Activated CD4-positive, alpha-beta T cell treated with anti-CD3 and anti-CD28 coated beads, Interleukin-10, Interleukin-2, amounts not matched to agents 100 ng/mL and 50 ng/mL, durations not matched to agents 16 hours and 8 hours (primary cell): ENCODE results near the gene TCAF1.
"Not testable (repeated sequence)": the region's sequence is repeated elsewhere in the genome, so short reads cannot be mapped to it uniquely, and the experiment has no call there.

ENCODE experiments used
- DNase-seq: peaks from one replicate; pipeline ENCODE4 v3.0.0-alpha.2; 2020

Gene TCAF1

GRCh38 chr7:143850682-143851081, 51.3 kb downstream of the TCAF1 start:
- DNase-seq, result no peak

DNA sequence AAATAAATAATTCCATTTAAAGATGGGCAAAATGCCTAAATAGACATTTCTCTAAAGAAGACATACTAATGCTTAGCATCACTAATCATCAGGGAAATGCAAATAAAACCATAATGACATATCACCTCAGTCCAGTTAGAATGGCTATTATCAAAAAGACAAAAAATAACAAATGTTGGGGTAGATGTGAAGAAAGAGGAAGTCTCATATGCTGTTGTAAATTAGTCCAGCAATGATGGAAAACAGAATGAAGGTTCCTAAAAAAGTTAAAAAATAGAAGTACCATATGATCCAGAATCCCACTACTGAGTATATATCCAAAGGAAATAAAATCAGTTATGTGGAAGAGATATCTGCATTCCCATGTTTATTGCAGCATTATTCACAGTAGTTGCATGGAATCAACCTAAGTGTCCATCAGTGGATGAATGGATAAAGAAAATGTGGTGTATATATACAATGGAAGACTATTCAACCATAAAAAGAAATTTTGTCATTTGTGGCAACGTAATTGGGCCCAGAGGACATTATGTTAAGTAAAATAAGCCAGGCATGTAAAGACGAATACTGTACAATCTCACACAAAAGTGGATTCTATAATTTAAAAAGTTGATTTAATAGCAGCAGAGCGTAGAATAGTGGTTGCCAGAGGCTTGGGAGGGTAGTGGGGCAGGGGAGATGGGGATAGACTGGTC, 52.0 kb downstream of the TCAF1 start:
- no peak for DNase-seq

DNA sequence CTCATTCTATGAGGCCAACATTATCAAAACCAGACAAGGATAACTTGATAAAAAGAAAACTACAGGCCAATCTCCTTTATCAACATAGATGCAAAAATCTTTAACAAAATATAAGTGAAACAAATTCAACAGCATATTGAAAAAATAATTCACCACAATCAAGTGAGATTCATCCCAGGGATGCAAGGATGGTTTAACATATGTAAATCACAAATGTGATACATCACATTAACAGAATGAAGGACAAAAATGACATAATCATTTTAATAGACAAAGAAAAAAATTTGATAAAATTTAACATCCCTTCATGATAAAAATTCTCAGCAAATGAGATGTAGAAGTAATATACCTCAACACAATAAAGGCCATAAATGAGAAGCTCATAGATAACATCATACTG, 53.8 kb downstream of the TCAF1 start:
- no peak for DNase-seq

DNA sequence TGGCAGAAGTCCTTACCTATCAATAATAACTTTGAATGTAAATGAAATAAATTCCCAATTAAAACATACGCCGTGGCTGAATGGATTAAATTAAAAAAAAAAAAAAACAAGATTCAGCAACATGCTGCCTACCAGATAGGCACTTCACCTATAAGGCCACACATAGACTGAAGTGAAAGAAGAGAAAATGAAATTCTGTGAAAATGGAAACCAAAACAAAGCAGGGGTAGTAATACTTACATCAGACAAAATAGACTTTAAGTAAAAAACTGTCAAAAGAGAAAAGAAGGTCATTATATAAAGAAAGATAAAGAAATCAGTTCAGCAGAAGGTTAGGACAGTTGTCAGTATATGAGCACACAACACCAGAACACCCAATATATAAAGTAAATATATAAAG, 55.3 kb downstream of the TCAF1 start:
- no peak for DNase-seq

- not testable (repeated sequence) for DNase-seq
Observed at GRCh38 chr7:143841696-143842095, 60.3 kb downstream of the TCAF1 start.

- not testable (repeated sequence) for DNase-seq
Observed at GRCh38 chr7:143840062-143840461, 61.9 kb downstream of the TCAF1 start.

DNA sequence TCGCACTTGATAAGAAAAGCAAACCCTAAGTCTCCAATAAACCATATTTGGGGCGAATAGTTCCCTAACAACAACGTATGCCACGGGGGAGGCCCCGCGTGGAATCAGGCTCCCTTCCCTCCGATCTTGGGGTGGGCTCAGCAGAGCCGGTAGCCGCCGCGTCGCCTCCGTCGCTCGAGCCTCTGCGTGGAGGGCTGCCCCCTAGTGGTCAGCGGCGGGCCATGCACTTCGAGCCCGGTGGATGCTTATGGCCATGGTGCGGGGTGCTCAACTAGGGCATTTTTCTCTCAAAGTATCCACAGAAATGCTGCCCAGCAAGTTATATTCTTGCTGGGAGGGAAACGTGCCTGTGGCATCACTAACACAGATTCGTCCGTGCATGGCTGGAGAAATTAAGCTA, 64.8 kb downstream of the TCAF1 start:
- DNase-seq, result peak; percentile 94

GRCh38 chr7:143836622-143837021, 65.4 kb downstream of the TCAF1 start:
- peak; percentile 96 for DNase-seq

GRCh38 chr7:143836088-143836487, 65.9 kb downstream of the TCAF1 start:
- not testable (repeated sequence) for DNase-seq

DNA sequence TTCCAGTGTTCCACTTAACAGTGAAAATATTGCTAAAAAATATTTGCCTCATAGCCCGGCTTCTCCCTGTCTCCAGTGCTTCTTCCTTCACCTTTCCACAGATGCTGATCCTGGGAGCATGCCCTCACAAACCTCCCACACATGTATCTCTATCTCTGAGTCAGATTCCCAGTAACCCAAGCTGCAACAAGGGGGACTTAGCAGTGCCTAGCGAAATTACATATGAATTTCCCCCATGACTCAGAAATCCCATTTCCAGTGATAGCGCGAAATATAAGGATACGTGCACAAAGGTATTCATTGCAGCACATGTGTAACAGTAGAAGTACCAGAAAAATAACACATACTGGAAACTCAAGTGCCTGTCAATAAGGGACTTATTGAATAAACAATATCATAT, 75.4 kb downstream of the TCAF1 start:
- not testable (repeated sequence) for DNase-seq

DNA sequence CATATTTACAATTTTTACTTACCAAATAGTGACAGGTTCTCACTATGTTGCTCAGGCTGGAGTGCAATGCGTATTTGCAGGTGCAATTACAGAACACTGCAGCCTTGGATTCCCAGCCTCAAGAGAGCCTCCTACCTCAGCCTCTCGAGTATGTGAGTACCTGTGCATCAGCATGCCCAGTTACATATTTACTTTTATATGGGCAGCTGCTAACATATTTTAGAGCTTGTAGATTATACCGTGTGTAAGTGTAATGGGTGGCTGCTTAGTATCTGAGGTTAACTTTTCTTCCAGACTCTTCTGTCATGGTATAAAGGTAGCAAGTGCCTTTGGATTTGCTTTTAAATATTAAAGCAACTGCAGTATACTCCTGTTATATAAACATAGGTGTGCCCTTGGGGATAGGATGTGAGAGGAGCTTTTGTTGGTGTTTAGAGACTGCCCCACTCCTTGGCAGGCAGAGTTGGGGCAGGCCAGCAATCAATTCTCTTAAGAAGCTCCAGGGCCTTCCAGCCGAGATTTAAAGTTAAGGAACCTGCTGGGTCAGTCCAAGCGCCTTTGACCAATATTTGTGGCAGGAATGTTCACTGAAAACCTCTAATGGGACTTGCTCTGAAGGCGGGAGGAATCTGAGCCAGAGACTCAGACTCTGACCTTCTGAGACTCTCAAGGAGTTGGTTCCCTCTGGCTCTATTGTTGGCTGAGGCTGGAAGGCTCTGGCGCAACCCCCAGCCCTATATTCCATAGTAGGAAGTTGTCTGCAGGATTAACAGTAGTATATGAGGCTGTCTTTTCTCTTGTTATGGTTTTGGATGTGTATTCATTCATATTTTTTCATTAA, 77.5 kb downstream of the TCAF1 start:
- not testable (repeated sequence) for DNase-seq

- DNase-seq, result not testable (repeated sequence)
Observed at GRCh38 chr7:143823634-143824294, 78.2 kb downstream of the TCAF1 start.

DNA sequence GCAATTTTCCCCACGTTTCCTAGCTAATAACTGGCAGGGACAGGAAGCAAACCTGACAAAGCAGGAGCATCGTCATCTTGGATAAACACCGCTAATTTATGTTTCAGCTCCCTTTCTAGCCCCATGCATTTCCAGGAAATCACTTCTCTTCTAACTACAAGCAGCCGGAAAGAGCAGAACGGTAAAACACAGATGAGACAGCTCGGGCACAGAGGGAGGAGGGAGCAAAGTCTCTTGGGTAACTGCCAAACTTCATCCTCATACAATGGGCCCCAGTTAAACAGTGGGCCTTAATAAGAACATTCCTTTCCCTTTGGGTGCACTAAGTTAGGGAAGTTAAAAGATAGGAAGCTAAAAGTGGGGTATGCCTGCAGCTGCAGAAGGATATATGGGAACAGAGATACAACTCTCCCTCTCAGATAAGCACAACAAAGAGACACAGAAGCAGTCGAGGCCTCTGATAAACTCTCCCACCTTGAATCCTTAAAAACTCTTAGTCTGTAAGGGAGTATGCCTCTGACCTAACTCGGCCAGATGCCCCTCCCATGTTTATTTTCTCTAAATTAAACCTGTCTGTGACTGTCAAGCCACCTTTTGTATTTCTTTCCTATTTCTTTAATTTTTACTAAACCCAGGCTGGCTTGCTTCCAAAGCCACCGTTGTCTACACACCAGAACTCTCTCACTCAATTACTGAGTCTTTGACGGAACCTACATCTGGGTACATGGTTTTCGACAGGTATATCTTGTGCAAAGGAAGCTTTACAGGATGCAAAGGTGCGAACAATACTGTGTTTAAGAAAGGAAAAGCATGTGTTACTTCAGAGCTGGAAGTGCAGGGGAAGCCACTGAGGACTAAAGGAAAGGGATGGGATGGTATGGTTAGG, 80.3 kb downstream of the TCAF1 start:
- not testable (repeated sequence) for DNase-seq

- DNase-seq, result not testable (repeated sequence)
Observed at GRCh38 chr7:143817873-143818272, 84.1 kb downstream of the TCAF1 start.

DNA sequence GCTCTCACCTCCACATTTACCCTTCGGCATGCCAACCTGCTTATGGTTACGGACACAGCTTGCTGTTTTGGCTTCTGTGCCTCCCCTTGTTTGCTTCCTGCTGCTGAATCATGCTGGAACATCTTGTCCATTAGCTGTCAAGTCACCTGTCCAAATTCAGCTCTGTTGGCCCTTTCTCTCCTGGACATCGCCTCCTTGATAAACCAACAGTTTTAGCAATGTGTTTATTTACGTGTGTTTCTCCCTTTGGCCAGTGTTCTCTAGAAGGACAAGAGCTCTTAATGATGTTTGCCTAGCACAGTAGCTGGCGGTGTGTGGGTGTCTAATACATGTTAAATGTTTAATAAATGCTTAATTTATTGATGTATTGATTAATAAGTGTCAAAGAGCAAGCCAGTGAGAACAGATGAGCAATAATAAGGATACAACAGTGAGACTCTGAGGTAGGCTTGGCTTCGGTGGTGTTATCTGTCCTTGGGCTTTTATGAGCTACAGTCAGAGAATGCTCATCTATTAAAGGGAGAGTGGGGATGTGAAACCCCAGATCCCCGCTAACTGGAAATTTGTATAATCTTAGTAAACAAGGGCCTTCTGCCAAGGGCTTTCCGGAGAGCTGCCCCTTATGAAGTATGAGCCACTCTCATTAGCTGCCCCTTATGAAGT, 85.4 kb downstream of the TCAF1 start:
- not testable (repeated sequence) for DNase-seq

- not testable (repeated sequence) for DNase-seq
Observed at GRCh38 chr7:143810639-143811038, 91.3 kb downstream of the TCAF1 start.

DNA sequence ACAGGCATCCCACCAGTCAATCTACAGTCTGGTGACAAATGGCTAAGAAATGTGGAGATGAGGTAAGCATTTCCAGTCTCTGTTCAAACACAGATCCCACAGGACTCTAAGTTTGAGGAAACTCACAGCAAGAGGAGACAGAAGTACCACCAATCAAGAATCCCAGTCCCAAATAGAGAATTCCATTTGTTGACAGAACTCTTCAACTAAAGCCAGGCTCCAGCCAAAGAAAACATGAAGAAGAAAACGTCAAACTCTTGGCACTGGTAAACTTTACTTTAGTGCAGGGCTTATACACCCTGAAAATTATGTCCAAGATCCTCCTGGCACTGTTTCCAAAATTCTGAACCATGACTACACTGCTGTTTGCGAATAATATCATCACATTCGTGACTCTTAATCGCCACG, 95.3 kb downstream of the TCAF1 start:
- not testable (repeated sequence) for DNase-seq
